NCI-H774 (cell line): Measurements from ENCODE around the gene NEK3.
"Not testable (repeated sequence)": the region's sequence is repeated elsewhere in the genome, so short reads cannot be mapped to it uniquely, and the experiment has no call there.

Experiments used
- DNase-seq: peaks from one replicate; lab custom pipeline; 2025; lab: John Stamatoyannopoulos, UW

The NEK3 gene

GRCh38 chr13:52169839-52170238, 10.4 kb upstream of the NEK3 start:
- no peak for DNase-seq

GRCh38 chr13:52165411-52165810, 6.0 kb upstream of the NEK3 start:
- no peak for DNase-seq

GRCh38 chr13:52164989-52165388, 5.6 kb upstream of the NEK3 start:
- DNase-seq = no peak

- not testable (repeated sequence) for DNase-seq
These were observed 4.5 kb upstream of the NEK3 start for GRCh38 chr13:52163878-52164277.

GRCh38 chr13:52162279-52163101, 3.1 kb upstream of the NEK3 start:
- no peak for DNase-seq

GRCh38 chr13:52161181-52161646, 1.8 kb upstream of the NEK3 start:
- no peak for DNase-seq

- DNase-seq = no peak
These were observed 1.1 kb upstream of the NEK3 start for GRCh38 chr13:52160506-52160905.

GRCh38 chr13:52160053-52160452, 656 bp upstream of the NEK3 start:
- no peak for DNase-seq

- no peak for DNase-seq
These were observed 703 bp downstream of the NEK3 start for GRCh38 chr13:52158629-52159158.

- DNase-seq = no peak
These were observed 2.6 kb downstream of the NEK3 start for GRCh38 chr13:52156724-52157261.

- DNase-seq = no peak
These were observed 4.2 kb downstream of the NEK3 start for GRCh38 chr13:52155177-52155576.

GRCh38 chr13:52147225-52147624, 12.2 kb downstream of the NEK3 start:
- no peak for DNase-seq

- DNase-seq = no peak
These were observed 18.1 kb downstream of the NEK3 start for GRCh38 chr13:52141299-52141698.

GRCh38 chr13:52137489-52137888, 21.9 kb downstream of the NEK3 start:
- no peak for DNase-seq

GRCh38 chr13:52136763-52137162, 22.6 kb downstream of the NEK3 start:
- DNase-seq = no peak

- DNase-seq = no peak
These were observed 28.8 kb downstream of the NEK3 start for GRCh38 chr13:52130641-52131040.

- DNase-seq = peak; percentile 33
These were observed 30.4 kb downstream of the NEK3 start, which contains the start of gene NEK5 for GRCh38 chr13:52128714-52129700. Gene NEK5 (minus strand): TSS chr13:52129073. CDS start chr13:52127482, 1,591 bp downstream.

- DNase-seq = peak; percentile 24
These were observed 31.4 kb downstream of the NEK3 start for GRCh38 chr13:52127783-52128702.

- DNase-seq = no peak
These were observed 32.0 kb downstream of the NEK3 start for GRCh38 chr13:52127378-52127777.

- DNase-seq = no peak
These were observed 33.9 kb downstream of the NEK3 start for GRCh38 chr13:52125547-52125946.

GRCh38 chr13:52118595-52118994, 40.8 kb downstream of the NEK3 start:
- DNase-seq = no peak
